GM12872 (cell line): Measurements from ENCODE around the gene SHISAL1.

ENCODE experiments used
- TF ChIP-seq, protein P1 (sequence below): IDR thresholded peaks from 3 replicates; pipeline ENCODE4 v1.5.1; 2011; ENCODE audit warnings: low read depth, mild to moderate bottlenecking, low read length, moderate library complexity; ENCODE audit not compliant: insufficient read depth

Gene SHISAL1

GRCh38 chr22:44256556-44257485, 55.9 kb downstream of the SHISAL1 start:
- TF ChIP-seq, protein P1, sequence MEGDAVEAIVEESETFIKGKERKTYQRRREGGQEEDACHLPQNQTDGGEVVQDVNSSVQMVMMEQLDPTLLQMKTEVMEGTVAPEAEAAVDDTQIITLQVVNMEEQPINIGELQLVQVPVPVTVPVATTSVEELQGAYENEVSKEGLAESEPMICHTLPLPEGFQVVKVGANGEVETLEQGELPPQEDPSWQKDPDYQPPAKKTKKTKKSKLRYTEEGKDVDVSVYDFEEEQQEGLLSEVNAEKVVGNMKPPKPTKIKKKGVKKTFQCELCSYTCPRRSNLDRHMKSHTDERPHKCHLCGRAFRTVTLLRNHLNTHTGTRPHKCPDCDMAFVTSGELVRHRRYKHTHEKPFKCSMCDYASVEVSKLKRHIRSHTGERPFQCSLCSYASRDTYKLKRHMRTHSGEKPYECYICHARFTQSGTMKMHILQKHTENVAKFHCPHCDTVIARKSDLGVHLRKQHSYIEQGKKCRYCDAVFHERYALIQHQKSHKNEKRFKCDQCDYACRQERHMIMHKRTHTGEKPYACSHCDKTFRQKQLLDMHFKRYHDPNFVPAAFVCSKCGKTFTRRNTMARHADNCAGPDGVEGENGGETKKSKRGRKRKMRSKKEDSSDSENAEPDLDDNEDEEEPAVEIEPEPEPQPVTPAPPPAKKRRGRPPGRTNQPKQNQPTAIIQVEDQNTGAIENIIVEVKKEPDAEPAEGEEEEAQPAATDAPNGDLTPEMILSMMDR: no peak

GRCh38 chr22:44256085-44256484, 56.7 kb downstream of the SHISAL1 start:
- TF ChIP-seq, protein P1: no peak

GRCh38 chr22:44254811-44255210, 57.9 kb downstream of the SHISAL1 start:
- TF ChIP-seq, protein P1: no peak

- TF ChIP-seq, protein P1: no peak
Observed at GRCh38 chr22:44249376-44250147, 63.2 kb downstream of the SHISAL1 start.

GRCh38 chr22:44248926-44249325, 63.8 kb downstream of the SHISAL1 start:
- TF ChIP-seq, protein P1: no peak

DNA sequence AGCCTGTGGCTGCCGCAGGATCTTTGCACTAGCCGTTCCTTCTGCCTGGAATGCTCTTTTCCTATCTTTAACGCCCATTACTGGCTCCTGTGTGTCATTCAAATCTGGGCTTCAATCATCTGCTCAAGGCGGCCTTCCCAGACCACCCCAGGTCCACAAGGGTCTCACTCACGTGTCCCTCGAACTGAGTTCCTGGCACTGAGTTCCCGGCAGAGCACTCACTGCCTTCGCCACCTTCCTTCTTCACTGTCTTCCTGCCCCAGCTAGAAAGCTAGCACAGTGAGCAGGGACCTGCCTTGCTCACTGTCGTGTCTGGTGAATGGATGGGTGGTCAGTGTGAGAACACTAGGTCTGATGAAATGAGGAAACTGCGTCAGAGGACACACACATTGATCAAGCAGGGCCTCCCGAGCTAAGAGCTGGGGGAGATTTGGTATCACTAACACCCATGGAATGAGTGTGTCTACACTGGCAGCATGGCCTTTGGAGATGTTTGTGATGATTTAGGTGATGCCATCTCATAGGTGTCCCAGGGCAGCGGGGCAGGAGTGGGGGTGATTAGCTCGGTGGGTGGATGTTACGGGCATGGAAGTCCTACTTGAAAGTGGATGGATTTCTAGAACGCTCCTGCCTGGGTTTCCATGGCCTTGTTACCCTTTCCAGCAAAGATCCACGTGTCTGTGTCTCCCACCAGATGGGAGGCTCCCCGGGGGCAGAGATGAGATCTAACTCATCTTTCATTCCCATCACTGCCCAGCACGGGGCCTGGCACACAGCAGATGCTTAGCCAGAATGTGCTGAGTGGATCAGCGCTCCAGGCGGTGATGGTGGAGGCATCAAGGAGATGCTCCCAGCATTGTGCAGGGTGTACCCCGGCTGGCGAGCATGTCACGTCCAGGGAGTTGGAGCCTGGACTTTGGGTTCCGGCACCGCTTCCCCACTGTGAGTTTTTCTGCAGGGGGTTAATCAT, 64.5 kb downstream of the SHISAL1 start:
- TF ChIP-seq, protein P1: no peak
